ENCODE data around the gene OST4. TPM values are rescaled to one million over a fixed set of nuclear protein-coding genes. Genes with fewer than 3 reads are reported as not detected.

Gene OST4
- total RNA-seq, 2 experiments from 2014 or later, result 334 to 346 TPM

DNA sequence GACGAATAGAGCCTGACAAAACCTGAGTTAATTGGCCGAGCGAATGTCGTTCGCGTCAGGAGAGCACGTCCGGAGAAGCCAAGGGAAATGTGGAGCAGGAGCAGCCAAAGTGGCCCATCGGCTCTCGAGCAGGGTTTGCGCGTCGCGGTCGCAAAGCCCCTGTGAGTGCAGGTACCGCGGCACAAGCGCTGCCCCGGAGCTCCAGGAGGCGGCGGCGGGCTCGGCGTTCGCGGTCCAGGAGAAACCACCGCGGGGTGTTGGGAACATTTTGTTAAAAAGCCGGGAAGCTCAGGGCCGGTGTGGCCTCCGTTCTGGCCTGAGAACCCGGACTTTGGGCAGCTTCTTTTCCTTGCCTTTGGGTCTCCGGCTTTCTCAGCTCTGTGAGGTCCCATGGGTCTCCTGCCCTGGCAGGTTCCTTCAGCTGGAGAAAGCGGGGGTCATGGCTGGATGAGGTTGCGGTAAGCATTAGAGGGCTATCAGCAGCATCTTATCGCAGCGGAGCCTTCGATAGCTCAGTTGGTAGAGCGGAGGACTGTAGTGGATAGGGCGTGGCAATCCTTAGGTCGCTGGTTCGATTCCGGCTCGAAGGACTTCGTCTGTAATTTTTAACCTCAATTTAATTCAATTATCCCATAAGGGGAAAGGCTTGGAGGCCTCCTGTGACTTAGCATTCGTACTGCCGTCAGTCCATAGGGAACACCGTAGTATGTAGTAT, 21.0 kb downstream of the OST4 start:
- ChIA-PET CTCF (interaction anchor here (0.8 to 4.8 kb wide), 15 partner anchors 7 to 633 kb away, joined by 3 to 30 read pairs (median 6); partner anchors contain the start of genes KHK, OST4, PREB and TMEM214), POLR2A (interaction anchor here (0.5 to 9.3 kb wide), 16 partner anchors 9 to 613 kb away, joined by 3 to 128 read pairs (median 4); partner anchors contain the start of genes ATRAID, CENPA, KHK and OST4)
- H3K4me1 Mint-ChIP-seq (ENCODE audit: low read depth), result peaks cover 20% of the 10 kb centered on the region
- ATAC-seq, result peak; percentile 71
- peak; percentile 95 for DNase-seq
- H3K27ac Mint-ChIP-seq, result peak overlapping the region; percentile 96
- peak overlapping the region; percentile 93 for H3K4me3 Mint-ChIP-seq
- no peaks in the 10 kb centered on the region for H3K9me3 Mint-ChIP-seq (ENCODE audit: insufficient read depth)
- peaks cover 17% of the 10 kb centered on the region for H3K36me3 Mint-ChIP-seq (ENCODE audit: low read depth)
- H3K27me3 Mint-ChIP-seq (ENCODE audit: low read depth), result peaks cover 5% of the 10 kb centered on the region

DNA sequence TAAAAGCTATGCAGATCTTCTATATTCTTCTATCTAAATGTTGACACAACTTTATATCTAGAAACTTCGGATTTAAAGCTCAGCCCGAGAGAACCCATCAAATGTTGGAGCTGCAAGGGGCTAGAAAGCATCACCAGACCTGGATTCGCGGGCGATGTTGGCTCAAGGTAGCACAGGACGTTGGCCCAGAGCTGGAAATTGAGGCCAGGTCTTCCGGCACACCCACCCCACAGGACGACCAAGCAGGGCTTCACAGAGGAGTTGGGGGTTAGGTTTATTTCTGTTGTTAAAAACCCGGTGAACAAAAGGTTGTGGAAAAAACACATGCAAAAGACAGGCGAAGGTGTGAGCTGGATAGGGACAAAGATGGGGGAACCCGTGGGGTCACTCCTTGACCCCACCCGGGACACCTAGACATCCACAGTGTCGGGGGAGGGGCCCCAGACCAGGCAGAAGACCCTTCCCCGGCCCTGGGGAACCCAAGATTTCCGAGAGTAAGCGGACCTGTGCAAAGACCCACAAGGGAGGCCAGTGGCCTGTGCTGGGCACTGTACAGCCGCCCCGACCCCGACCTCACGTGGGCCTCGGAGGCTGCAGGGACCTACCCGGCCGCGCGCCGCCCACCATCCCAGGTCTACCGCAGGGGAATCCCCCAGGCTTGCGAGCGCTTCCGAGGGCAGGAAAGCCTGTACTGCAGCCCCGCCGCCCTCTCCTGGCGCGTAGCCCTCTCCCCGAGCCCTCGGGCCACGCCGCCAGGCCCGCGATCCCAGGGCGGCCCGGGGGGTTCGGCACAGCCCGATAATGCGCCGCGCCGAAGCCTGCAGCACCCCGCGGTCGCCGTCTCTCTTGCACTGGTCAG, 21.8 kb downstream of the OST4 start:
- Mint-ChIP-seq H3K27me3 (ENCODE audit: low read depth) (peaks cover 5% of the 10 kb centered on the region), H3K27ac (peak overlapping the region; percentile 96), H3K9me3 (ENCODE audit: insufficient read depth) (no peaks in the 10 kb centered on the region), H3K4me3 (peak overlapping the region; percentile 93), H3K36me3 (ENCODE audit: low read depth) (peaks cover 12% of the 10 kb centered on the region), H3K4me1 (ENCODE audit: low read depth) (peaks cover 20% of the 10 kb centered on the region)
- CTCF ChIA-PET, result interaction anchor here (0.8 to 4.8 kb wide), 12 partner anchors 16 to 88 kb away, joined by 3 to 30 read pairs (median 7); partner anchors contain the start of genes KHK, OST4, PREB and TMEM214
- ATAC-seq (peak; percentile 16), DNase-seq (peak; percentile 65)
- POLR2A ChIA-PET, result interaction anchor here (0.5 to 9.3 kb wide), 9 partner anchors 15 to 285 kb away, joined by 3 to 128 read pairs (median 5); partner anchors contain the start of genes ATRAID, CENPA, OST4 and PREB

DNA sequence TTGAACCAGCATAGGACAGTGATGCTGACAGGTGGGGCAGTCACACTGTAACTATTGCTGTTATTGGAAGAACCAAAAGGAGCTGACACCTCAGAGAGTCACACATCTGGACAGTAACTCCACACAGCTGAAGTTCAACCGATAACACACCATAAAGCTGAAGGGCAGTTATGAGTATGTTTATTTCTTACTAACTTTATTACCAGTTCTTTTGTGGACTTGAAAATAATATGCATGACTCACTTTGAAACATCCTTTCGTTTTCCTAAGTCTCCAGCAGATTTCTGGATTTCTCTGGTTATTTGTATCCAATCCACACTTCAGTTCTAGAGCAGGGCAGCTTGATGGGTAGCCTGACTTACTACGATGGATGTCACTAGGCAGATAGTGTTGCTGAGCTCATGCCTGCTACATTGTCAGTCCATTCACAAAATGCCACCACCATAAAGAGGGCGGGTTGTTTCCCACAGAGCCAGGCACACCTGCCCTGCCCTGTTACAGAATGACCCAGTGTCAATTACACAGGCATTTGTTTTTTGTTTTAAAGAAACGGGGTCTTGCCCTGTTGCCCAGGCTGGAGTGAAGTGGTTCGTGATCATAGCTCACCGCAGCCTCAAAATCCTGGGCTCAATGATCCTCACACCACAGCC, 28.3 kb downstream of the OST4 start:
- H3K4me3 Mint-ChIP-seq, result no peak overlapping the region
- ATAC-seq (no peak), DNase-seq (no peak)
- CTCF ChIA-PET, result interaction anchor here (1.2 kb wide), 1 partner anchor 8 kb away, joined by 3 read pairs; the partner anchor contains the start of gene AGBL5
- POLR2A ChIA-PET, result interaction anchor here (0.8 kb wide), 1 partner anchor 10 kb away, joined by 4 read pairs; the partner anchor contains the start of gene TMEM214
- no peak overlapping the region for H3K27ac Mint-ChIP-seq
- peaks cover 41% of the 10 kb centered on the region for H3K36me3 Mint-ChIP-seq (ENCODE audit: low read depth)
- H3K9me3 Mint-ChIP-seq (ENCODE audit: insufficient read depth), result no peaks in the 10 kb centered on the region
- H3K27me3 Mint-ChIP-seq (ENCODE audit: low read depth), result no peaks in the 10 kb centered on the region
- H3K4me1 Mint-ChIP-seq (ENCODE audit: low read depth), result peaks cover under 1% of the 10 kb centered on the region

DNA sequence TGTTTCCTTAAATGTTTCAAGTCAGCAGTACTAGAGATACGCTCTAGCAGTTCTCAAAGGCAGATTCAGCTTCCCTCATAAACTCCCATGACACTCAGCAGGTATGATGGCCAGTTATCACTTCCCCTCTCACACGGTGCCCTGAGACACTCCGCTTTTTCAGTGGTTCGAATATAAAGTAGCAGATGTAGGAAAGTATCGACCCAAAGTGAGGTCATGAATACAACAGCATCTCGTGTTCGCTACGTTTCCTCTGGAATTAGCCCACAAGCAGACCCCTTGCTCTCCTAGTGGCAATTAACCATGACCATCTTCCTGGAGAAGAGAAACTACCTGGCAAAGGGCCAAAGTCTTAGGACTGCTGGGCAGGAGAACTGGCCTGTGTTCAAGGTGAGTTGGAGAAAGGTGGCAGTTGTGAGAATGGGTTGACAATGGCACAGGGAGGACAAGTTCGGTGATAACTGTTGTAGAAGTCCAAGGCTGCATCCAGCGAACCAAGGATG, 29.2 kb downstream of the OST4 start:
- ATAC-seq (no peak), DNase-seq (no peak)
- CTCF ChIA-PET, result interaction anchor here (1.1 to 1.6 kb wide), 3 partner anchors 9 to 81 kb away, joined by 3 read pairs; partner anchors contain the start of gene AGBL5
- Mint-ChIP-seq H3K9me3 (ENCODE audit: insufficient read depth) (no peaks in the 10 kb centered on the region), H3K27ac (no peak overlapping the region), H3K36me3 (ENCODE audit: low read depth) (peaks cover 48% of the 10 kb centered on the region), H3K4me1 (ENCODE audit: low read depth) (no peaks in the 10 kb centered on the region), H3K27me3 (ENCODE audit: low read depth) (no peaks in the 10 kb centered on the region), H3K4me3 (no peak overlapping the region)
- POLR2A ChIA-PET, result no interaction called here

GRCh38 chr2:27041752-27042151, 29.7 kb downstream of the OST4 start:
- Mint-ChIP-seq H3K27me3 (ENCODE audit: low read depth) (no peaks in the 10 kb centered on the region), H3K4me1 (ENCODE audit: low read depth) (no peaks in the 10 kb centered on the region), H3K9me3 (ENCODE audit: insufficient read depth) (no peaks in the 10 kb centered on the region), H3K4me3 (no peak overlapping the region), H3K27ac (no peak overlapping the region), H3K36me3 (ENCODE audit: low read depth) (peaks cover 53% of the 10 kb centered on the region)
- POLR2A ChIA-PET, result interaction anchor here (0.9 kb wide), 1 partner anchor 10 kb away, joined by 3 read pairs; the partner anchor contains the start of gene AGBL5
- ATAC-seq (no peak), DNase-seq (no peak)
- CTCF ChIA-PET, result interaction anchor here (1.1 to 1.6 kb wide), 2 partner anchors 44 to 80 kb away, joined by 3 read pairs; no protein-coding TSS in a partner anchor

GRCh38 chr2:27040282-27040681, 31.2 kb downstream of the OST4 start:
- CTCF ChIA-PET, result interaction anchor here (0.7 kb wide), 1 partner anchor 24 kb away, joined by 3 read pairs; no protein-coding TSS in a partner anchor
- Mint-ChIP-seq H3K27ac (no peak overlapping the region), H3K36me3 (ENCODE audit: low read depth) (peaks cover 64% of the 10 kb centered on the region), H3K4me1 (ENCODE audit: low read depth) (peaks cover 6% of the 10 kb centered on the region), H3K4me3 (no peak overlapping the region), H3K9me3 (ENCODE audit: insufficient read depth) (no peaks in the 10 kb centered on the region), H3K27me3 (ENCODE audit: low read depth) (no peaks in the 10 kb centered on the region)
- POLR2A ChIA-PET, result interaction anchor here (0.6 kb wide), 1 partner anchor 21 kb away, joined by 4 read pairs; no protein-coding TSS in a partner anchor
- DNase-seq, result no peak
- no peak for ATAC-seq

GRCh38 chr2:27039871-27040270, 31.6 kb downstream of the OST4 start:
- Mint-ChIP-seq H3K4me3 (no peak overlapping the region), H3K4me1 (ENCODE audit: low read depth) (peaks cover 10% of the 10 kb centered on the region), H3K9me3 (ENCODE audit: insufficient read depth) (no peaks in the 10 kb centered on the region), H3K27me3 (ENCODE audit: low read depth) (no peaks in the 10 kb centered on the region), H3K27ac (no peak overlapping the region), H3K36me3 (ENCODE audit: low read depth) (peaks cover 68% of the 10 kb centered on the region)
- no peak for ATAC-seq
- POLR2A ChIA-PET, result no interaction called here
- DNase-seq, result no peak
- CTCF ChIA-PET, result interaction anchor here (0.7 kb wide), 1 partner anchor 23 kb away, joined by 3 read pairs; no protein-coding TSS in a partner anchor

DNA sequence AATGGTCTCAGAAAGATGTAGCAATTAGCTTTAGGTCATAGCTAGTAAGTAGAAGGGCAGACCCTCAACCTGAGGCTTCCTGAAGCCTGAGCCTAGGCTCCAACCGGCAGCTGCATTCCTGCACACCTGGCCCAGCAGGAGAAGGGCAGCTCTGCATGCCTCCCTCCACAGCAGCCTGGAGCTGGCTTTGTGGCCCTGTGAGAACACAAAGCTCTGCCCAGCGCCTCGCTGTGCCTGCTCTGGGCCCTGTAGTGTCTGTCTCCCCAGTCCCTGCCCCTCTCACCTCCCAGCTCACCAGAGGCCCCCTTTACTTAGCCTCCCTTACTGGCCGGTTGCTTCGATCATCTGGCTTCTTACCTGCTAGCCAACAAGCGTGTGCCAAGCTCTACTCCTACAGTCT, 32.0 kb downstream of the OST4 start:
- ChIA-PET POLR2A (no interaction called here), CTCF (interaction anchor here (0.7 kb wide), 1 partner anchor 23 kb away, joined by 3 read pairs; no protein-coding TSS in a partner anchor)
- peaks cover 66% of the 10 kb centered on the region for H3K36me3 Mint-ChIP-seq (ENCODE audit: low read depth)
- H3K27me3 Mint-ChIP-seq (ENCODE audit: low read depth), result no peaks in the 10 kb centered on the region
- ATAC-seq (no peak), DNase-seq (no peak)
- no peak overlapping the region for H3K4me3 Mint-ChIP-seq
- no peaks in the 10 kb centered on the region for H3K9me3 Mint-ChIP-seq (ENCODE audit: insufficient read depth)
- no peak overlapping the region for H3K27ac Mint-ChIP-seq
- H3K4me1 Mint-ChIP-seq (ENCODE audit: low read depth), result peaks cover 14% of the 10 kb centered on the region

DNA sequence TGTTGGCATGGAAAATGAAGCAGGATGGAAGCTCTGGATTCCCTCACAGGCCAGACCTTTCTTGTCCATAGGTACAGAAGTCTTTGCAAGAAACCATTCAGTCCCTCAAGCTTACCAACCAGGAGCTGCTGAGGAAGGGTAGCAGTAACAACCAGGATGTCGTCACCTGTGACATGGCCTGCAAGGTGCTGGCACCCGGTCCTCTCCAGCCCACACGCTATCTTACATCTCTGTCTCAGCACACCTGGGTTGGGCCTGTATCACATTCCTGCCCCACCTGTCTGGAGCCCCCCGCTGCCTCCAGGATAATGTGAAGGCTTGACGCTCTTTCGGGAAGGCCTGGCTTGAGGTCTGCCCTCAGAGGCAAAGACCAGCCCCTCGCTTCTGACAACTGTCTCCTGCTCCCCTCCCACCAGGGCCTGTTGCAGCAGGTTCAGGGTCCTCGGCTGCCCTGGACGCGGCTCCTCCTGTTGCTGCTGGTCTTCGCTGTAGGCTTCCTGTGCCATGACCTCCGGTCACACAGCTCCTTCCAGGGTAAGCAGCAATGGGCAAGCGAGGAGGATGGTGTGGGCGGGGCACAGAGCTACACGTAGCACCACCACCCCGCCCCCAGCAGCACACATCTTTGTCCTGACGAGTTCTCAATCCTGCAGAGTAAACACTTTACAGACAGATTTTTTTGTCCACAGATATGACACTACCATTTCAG, 32.7 kb downstream of the OST4 start:
- POLR2A ChIA-PET, result interaction anchor here (0.9 kb wide), 1 partner anchor 34 kb away, joined by 3 read pairs; no protein-coding TSS in a partner anchor
- no peak for ATAC-seq
- Mint-ChIP-seq H3K4me1 (ENCODE audit: low read depth) (peaks cover 21% of the 10 kb centered on the region), H3K36me3 (ENCODE audit: low read depth) (peaks cover 72% of the 10 kb centered on the region), H3K4me3 (no peak overlapping the region), H3K27ac (no peak overlapping the region), H3K27me3 (ENCODE audit: low read depth) (no peaks in the 10 kb centered on the region), H3K9me3 (ENCODE audit: insufficient read depth) (no peaks in the 10 kb centered on the region)
- no peak for DNase-seq
- CTCF ChIA-PET, result no interaction called here

DNA sequence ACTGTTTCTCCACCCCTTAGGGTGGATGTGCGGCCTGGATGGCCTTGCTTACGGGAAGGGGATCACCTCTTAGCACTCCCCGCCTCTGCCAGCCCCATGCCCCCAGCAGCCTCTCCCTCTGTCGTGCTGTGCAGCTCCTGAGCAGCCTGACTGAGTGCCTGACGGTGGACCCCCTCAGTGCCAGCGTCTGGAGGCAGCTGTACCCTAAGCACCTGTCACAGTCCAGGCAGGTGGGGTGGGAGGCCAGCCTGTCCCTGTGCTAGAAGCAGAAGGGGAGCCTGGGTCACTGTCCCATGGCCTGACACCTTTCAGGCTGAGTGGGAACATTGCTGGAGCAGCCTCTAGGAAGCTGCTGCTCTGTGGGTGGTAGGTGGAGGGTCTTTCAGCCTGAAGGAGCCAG, 33.4 kb downstream of the OST4 start:
- ATAC-seq (no peak), DNase-seq (no peak)
- H3K9me3 Mint-ChIP-seq (ENCODE audit: insufficient read depth), result no peaks in the 10 kb centered on the region
- H3K4me1 Mint-ChIP-seq (ENCODE audit: low read depth), result peaks cover 26% of the 10 kb centered on the region
- no peak overlapping the region for H3K27ac Mint-ChIP-seq
- no peak overlapping the region for H3K4me3 Mint-ChIP-seq
- H3K36me3 Mint-ChIP-seq (ENCODE audit: low read depth), result peaks cover 77% of the 10 kb centered on the region
- ChIA-PET POLR2A (interaction anchor here (0.7 to 0.9 kb wide), 2 partner anchors 13 to 35 kb away, joined by 3 read pairs; partner anchors contain the start of gene AGBL5), CTCF (interaction anchor here (0.8 to 1.0 kb wide), 2 partner anchors 13 to 21 kb away, joined by 3 read pairs; partner anchors contain the start of gene AGBL5)
- H3K27me3 Mint-ChIP-seq (ENCODE audit: low read depth), result no peaks in the 10 kb centered on the region

All from activated CD8-positive, alpha-beta T cell treated with anti-CD3 and anti-CD28 coated beads, Interleukin-2, amount 10 ng/mL, durations not matched to agents 7 days and 5 days (primary cell).